K562 (cell line): ENCODE measurements around the gene NDUFS5. TPM values are rescaled to one million over a fixed set of nuclear protein-coding genes. Genes with fewer than 3 reads are reported as not detected.
A peak's percentile ranks its signal among the peaks of the same experiment; 100 is the strongest.

Experiments used
- ASH1L ChIP-seq: fragments of 450-650 bp; IDR thresholded peaks from 2 replicates; pipeline ENCODE4 v1.6.1; 2018; ENCODE audit warnings: borderline replicate concordance, mild to moderate bottlenecking, low read depth; ENCODE audit not compliant: partially characterized antibody
- C11orf30 ChIP-seq: fragments of 450-650 bp; IDR thresholded peaks from 2 replicates; pipeline ENCODE4 v1.6.1; 2016; ENCODE audit warnings: low read depth, mild to moderate bottlenecking
- CREB1 ChIP-seq, 2 experiments: sonication (generic) in 1 of 2; formaldehyde crosslinking in 1 of 2; IDR thresholded peaks; 2 replicates each; pipeline versions ENCODE4 v1.6.1 to v1.8.0; 2012 to 2022; ENCODE audit warnings: inconsistent platforms in 1 of 2, mild to moderate bottlenecking in 1 of 2, missing genetic modification reagents in 1 of 2, moderate library complexity in 1 of 2
- ELF1 ChIP-seq: fragments of 200-800 bp; sonication (Bioruptor generic); IDR thresholded peaks from 2 replicates; pipeline ENCODE4 v1.6.1; 2016; ENCODE audit warnings: missing genetic modification characterization, missing compliant biosample characterization
- HDAC8 ChIP-seq: fragments of 450-650 bp; IDR thresholded peaks from 2 replicates; pipeline ENCODE4 v1.6.1; 2016; ENCODE audit warnings: mild to moderate bottlenecking, missing genetic modification characterization, moderate library complexity, missing compliant biosample characterization
- KAT8 ChIP-seq: fragments of 450-650 bp; IDR thresholded peaks from 2 replicates; pipeline ENCODE4 v1.6.1; 2016; ENCODE audit warnings: low read depth, mild to moderate bottlenecking
- KDM1A ChIP-seq, 2 experiments: fragments of 450-650 bp; IDR thresholded peaks; 2 replicates each; pipeline ENCODE4 v1.6.1; 2016; ENCODE audit warnings: mild to moderate bottlenecking in 2 of 2
- LARP7 ChIP-seq: fragments of 450-650 bp; IDR thresholded peaks from 2 replicates; pipeline ENCODE4 v1.6.1; 2016
- MAFK ChIP-seq: IDR thresholded peaks from 2 replicates; pipeline ENCODE4 v1.6.1; 2011; ENCODE audit warnings: low read length, improper control_type of control experiment
- MTF1 ChIP-seq: fragments of 250-450 bp; sonication (Bioruptor Pico); IDR thresholded peaks from 2 replicates; pipeline ENCODE4 v1.9.0; 2021; ENCODE audit warnings: moderate library complexity, mild to moderate bottlenecking, inconsistent platforms, borderline replicate concordance
- MYBL2 ChIP-seq, 2 experiments: fragments of 450-650 bp in 1 of 2; sonication (generic) in 1 of 2; formaldehyde crosslinking in 1 of 2; IDR thresholded peaks; 2 replicates each; pipeline versions ENCODE4 v1.6.1 to v1.8.1; 2017 to 2022; ENCODE audit warnings: borderline replicate concordance in 1 of 2, inconsistent platforms in 1 of 2, low read depth in 1 of 2, mild to moderate bottlenecking in 1 of 2, missing genetic modification reagents in 1 of 2, moderate library complexity in 1 of 2
- NFATC3 ChIP-seq: fragments of 450-650 bp; IDR thresholded peaks from 2 replicates; pipeline ENCODE4 v1.6.1; 2017; ENCODE audit warnings: mild to moderate bottlenecking
- NFE2L1 ChIP-seq: fragments of 450-650 bp; IDR thresholded peaks from 2 replicates; pipeline ENCODE4 v1.6.1; 2016; ENCODE audit warnings: missing genetic modification characterization, low read depth, mild to moderate bottlenecking, missing compliant biosample characterization, moderate library complexity, borderline replicate concordance
- PRMT5 ChIP-seq: sonication (generic); formaldehyde crosslinking; IDR thresholded peaks from 2 replicates; pipeline ENCODE4 v1.5.0; 2020; ENCODE audit warnings: missing genetic modification reagents
- PYGO2 ChIP-seq: fragments of 450-650 bp; IDR thresholded peaks from 2 replicates; pipeline ENCODE4 v1.6.1; 2016; ENCODE audit warnings: mild to moderate bottlenecking, missing genetic modification characterization, moderate library complexity, missing compliant biosample characterization
- SREBF2 ChIP-seq: sonication (generic); formaldehyde crosslinking; IDR thresholded peaks from 2 replicates; pipeline ENCODE4 v1.4.0; 2020; ENCODE audit warnings: mild to moderate bottlenecking, missing genetic modification reagents
- TEAD1 ChIP-seq, 2 experiments: fragments of 450-650 bp in 1 of 2; sonication (generic) in 1 of 2; formaldehyde crosslinking; IDR thresholded peaks; 2 replicates each; pipeline versions ENCODE4 v1.4.0 to v1.8.0; 2020 to 2022; ENCODE audit warnings: mild to moderate bottlenecking in 2 of 2, missing genetic modification reagents in 1 of 2
- YBX1 ChIP-seq: fragments of 450-650 bp; IDR thresholded peaks from 2 replicates; pipeline ENCODE4 v1.7.1; 2016; ENCODE audit warnings: mild to moderate bottlenecking
- ZNF124 ChIP-seq: sonication (generic); formaldehyde crosslinking; IDR thresholded peaks from 2 replicates; pipeline ENCODE4 v1.8.1; 2022; ENCODE audit warnings: missing genetic modification reagents
- polyA plus RNA-seq, 8 experiments: library from polyadenylated mRNA; depleted of rRNA in 4 of 8; stranded (reverse) in 5 of 8; unstranded in 3 of 8; fragments of >200 nt; fragmentation: Nextera tagmentation in 2 of 8; fragmentation: Illumina TruSeq in 1 of 8; extraction: Ambion mirVana in 2 of 8; extraction: Trizol in 1 of 8; gene quantifications; 2 replicates each; pipeline versions ENCODE4 v1.2.1 to v1.2.3, GENCODE V29; 2011 to 2014; ENCODE audit warnings: inconsistent platforms in 1 of 8, missing spikeins in 1 of 8
- total RNA-seq, 7 experiments: library from RNA; depleted of rRNA in 6 of 7; stranded (reverse); fragments of >200 nt in 6 of 7; fragmentation: Illumina TruSeq in 2 of 7; extraction: Trizol in 2 of 7; gene quantifications; 2 replicates each; pipeline versions ENCODE4 v1.2.1 to v1.2.3, GENCODE V29; 2011 to 2021; ENCODE audit warnings: low replicate concordance in 1 of 7
- TF ChIP-seq, protein P1 (sequence below): fragments of 250-450 bp; sonication (Bioruptor Pico); IDR thresholded peaks from 2 replicates; pipeline ENCODE4 v1.4.0; 2020; ENCODE audit warnings: mild to moderate bottlenecking
- TF ChIP-seq, protein P2 (sequence below): fragments of 250-450 bp; sonication (Bioruptor Pico); IDR thresholded peaks from 2 replicates; pipeline ENCODE4 v1.4.0; 2020
- TF ChIP-seq, protein P3 (sequence below): fragments of 250-450 bp; sonication (Bioruptor Pico); IDR thresholded peaks from 2 replicates; pipeline ENCODE4 v1.6.1; 2021; ENCODE audit warnings: mild to moderate bottlenecking
- TF ChIP-seq, protein P4 (sequence below): fragments of 450-650 bp; formaldehyde crosslinking; IDR thresholded peaks from 2 replicates; pipeline ENCODE4 v1.4.0; 2022; ENCODE audit warnings: missing genetic modification characterization

Gene NDUFS5
- total and polyA plus RNA-seq, 9 of the 15 experiments (the other 6 are each of a cell fraction or from before 2014, with no cell fraction given) = 499 to 2,737 (median 1,281) TPM

DNA sequence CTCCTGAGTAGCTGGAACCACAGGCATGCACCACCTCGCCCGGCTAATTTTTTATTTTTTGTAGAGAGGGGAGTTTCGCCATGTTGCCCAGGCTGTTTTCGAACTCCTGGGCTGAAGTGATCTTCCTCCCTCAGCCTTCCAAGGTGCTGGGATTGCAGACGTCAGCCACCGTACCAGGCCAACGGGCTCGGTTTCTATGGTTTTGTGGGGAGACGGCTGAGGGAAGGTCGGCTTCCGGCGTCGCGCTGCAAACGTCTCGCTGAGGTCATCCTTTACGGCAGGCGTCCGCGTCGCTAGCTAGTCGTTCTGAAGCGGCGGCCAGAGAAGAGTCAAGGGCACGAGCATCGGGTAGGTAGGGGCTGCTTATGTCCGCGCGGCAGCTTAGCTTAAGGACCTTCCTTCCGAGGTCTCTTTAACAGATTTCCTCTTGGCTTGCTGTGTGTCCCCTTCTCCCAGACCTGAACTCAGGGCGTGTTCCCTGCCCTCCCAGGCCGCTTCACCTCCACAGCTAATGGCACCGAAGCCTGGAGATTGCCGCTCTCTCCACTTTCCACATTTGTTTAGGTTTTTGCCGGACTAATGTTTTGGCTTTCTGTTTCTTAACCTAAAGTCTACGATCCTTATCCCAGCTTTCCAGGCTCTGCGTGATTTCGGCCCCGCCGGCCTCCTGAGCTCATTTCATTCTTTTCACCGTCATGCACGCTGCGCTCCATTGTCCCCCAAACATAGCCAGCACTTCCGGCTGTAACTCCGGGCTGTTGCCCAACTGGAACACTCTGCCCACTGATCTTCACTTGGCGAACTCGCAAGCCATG, at the start of gene NDUFS5 (continued):
- TF ChIP-seq TEAD1 (CRISPR knock-in tag; IDR thresholded peaks at IDR 0.05) (peak in 1 of 2 experiments; percentile 77; a peak in 2 of 4 replicates), NFATC3 (no peak), KDM1A (IDR thresholded peaks at IDR 0.05) (no peak), NFE2L1 (tag) (no peak), MYBL2 (IDR thresholded peaks at IDR 0.05; ENCODE audit: low read depth) (no peak), MYBL2 (CRISPR knock-in tag; IDR thresholded peaks at IDR 0.05; ENCODE audit: borderline replicate concordance) (no peak), ZNF124 (CRISPR knock-in tag) (no peak), SREBF2 (no peak), MTF1 (CRISPR knock-in tag) (no peak), PYGO2 (tag) (0 out of 2 replicates have a peak, but pooled peaks have one; percentile 13), LARP7 (no peak; the same call in 1 of the 2 replicates), PRMT5 (CRISPR knock-in tag) (no peak), C11orf30 (peak; percentile 63), ASH1L (no peak), MAFK (0 out of 2 replicates have a peak, but pooled peaks have one; percentile 18), KAT8 (no peak), HDAC8 (tag) (no peak), CREB1 (IDR thresholded peaks at IDR 0.05) (peak; percentile 92), CREB1 (CRISPR knock-in tag; IDR thresholded peaks at IDR 0.05) (peak; percentile 82), YBX1 (no peak), ELF1 (tag) (peak; percentile 45; the same call in 1 of the 2 replicates)
- TF ChIP-seq, protein P1, sequence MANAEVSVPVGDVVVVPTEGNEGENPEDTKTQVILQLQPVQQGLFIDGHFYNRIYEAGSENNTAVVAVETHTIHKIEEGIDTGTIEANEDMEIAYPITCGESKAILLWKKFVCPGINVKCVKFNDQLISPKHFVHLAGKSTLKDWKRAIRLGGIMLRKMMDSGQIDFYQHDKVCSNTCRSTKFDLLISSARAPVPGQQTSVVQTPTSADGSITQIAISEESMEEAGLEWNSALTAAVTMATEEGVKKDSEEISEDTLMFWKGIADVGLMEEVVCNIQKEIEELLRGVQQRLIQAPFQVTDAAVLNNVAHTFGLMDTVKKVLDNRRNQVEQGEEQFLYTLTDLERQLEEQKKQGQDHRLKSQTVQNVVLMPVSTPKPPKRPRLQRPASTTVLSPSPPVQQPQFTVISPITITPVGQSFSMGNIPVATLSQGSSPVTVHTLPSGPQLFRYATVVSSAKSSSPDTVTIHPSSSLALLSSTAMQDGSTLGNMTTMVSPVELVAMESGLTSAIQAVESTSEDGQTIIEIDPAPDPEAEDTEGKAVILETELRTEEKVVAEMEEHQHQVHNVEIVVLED (CRISPR knock-in tag) = peak; percentile 74
- TF ChIP-seq, protein P2, sequence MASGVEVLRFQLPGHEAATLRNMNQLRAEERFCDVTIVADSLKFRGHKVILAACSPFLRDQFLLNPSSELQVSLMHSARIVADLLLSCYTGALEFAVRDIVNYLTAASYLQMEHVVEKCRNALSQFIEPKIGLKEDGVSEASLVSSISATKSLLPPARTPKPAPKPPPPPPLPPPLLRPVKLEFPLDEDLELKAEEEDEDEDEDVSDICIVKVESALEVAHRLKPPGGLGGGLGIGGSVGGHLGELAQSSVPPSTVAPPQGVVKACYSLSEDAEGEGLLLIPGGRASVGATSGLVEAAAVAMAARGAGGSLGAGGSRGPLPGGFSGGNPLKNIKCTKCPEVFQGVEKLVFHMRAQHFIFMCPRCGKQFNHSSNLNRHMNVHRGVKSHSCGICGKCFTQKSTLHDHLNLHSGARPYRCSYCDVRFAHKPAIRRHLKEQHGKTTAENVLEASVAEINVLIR (CRISPR knock-in tag) = peak; percentile 44; the same call in 1 of the 2 replicates
- TF ChIP-seq, protein P3, sequence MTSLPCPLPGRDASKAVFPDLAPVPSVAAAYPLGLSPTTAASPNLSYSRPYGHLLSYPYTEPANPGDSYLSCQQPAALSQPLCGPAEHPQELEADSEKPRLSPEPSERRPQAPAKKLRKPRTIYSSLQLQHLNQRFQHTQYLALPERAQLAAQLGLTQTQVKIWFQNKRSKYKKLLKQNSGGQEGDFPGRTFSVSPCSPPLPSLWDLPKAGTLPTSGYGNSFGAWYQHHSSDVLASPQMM (CRISPR knock-in tag) = no peak
- TF ChIP-seq, protein P4, sequence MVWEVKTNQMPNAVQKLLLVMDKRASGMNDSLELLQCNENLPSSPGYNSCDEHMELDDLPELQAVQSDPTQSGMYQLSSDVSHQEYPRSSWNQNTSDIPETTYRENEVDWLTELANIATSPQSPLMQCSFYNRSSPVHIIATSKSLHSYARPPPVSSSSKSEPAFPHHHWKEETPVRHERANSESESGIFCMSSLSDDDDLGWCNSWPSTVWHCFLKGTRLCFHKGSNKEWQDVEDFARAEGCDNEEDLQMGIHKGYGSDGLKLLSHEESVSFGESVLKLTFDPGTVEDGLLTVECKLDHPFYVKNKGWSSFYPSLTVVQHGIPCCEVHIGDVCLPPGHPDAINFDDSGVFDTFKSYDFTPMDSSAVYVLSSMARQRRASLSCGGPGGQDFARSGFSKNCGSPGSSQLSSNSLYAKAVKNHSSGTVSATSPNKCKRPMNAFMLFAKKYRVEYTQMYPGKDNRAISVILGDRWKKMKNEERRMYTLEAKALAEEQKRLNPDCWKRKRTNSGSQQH (CRISPR knock-in tag) = no peak
